Prostate gland (tissue), 2 donors: Measurements from ENCODE around the gene IL12RB2.

Source experiments
- CTCF ChIP-seq, 4 experiments: fragments of 200-600 bp in 2 of 4; fragments of 450-650 bp in 2 of 4; sonication (generic) in 2 of 4; IDR thresholded peaks; 1 replicate in 3 of 4; 2 replicates in 1 of 4; pipeline ENCODE4 v1.5.1; 2016 to 2019; ENCODE audit warnings: antibody characterized with exemption in 4 of 4, mild to moderate bottlenecking in 2 of 4, moderate library complexity in 2 of 4
- POLR2A ChIP-seq: fragments of 450-650 bp; IDR thresholded peaks from one replicate; pipeline ENCODE4 v1.6.1; 2016; ENCODE audit warnings: antibody characterized with exemption, mild to moderate bottlenecking
- POLR2AphosphoS5 ChIP-seq: sonication (generic); formaldehyde crosslinking; IDR thresholded peaks from one replicate; pipeline ENCODE4 v1.6.1; 2017; ENCODE audit warnings: antibody characterized with exemption

DNA sequence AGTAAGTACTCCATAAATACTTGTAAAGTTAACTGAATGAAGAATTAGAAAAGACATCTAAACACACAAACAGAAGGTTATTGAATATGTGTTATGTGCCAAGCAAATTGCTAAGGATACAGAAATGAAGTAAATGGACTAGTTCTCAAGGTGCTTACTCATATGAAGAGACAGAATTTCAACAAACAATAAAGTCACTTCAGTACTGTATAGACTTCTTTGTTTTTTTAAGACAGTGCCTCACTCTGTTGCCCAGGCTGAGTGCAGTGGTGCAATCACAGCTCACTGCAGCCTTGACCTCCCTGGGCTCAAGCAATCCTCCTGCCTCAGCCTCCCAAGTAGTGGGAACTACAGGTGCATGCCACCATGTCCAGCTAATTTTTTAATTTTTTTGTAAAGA is 65.2 kb downstream of the IL12RB2 start:
- TF ChIP-seq CTCF (IDR thresholded peaks at IDR 0.05) (no peak), POLR2A (no peak), POLR2AphosphoS5 (no peak)
